Measurements from ENCODE around the gene PPARA. TPM values are rescaled to one million over a fixed set of nuclear protein-coding genes. Genes with fewer than 3 reads are reported as not detected.

Gene PPARA
- total RNA-seq, 1 experiment from 2014 or later: 14.5 TPM

DNA sequence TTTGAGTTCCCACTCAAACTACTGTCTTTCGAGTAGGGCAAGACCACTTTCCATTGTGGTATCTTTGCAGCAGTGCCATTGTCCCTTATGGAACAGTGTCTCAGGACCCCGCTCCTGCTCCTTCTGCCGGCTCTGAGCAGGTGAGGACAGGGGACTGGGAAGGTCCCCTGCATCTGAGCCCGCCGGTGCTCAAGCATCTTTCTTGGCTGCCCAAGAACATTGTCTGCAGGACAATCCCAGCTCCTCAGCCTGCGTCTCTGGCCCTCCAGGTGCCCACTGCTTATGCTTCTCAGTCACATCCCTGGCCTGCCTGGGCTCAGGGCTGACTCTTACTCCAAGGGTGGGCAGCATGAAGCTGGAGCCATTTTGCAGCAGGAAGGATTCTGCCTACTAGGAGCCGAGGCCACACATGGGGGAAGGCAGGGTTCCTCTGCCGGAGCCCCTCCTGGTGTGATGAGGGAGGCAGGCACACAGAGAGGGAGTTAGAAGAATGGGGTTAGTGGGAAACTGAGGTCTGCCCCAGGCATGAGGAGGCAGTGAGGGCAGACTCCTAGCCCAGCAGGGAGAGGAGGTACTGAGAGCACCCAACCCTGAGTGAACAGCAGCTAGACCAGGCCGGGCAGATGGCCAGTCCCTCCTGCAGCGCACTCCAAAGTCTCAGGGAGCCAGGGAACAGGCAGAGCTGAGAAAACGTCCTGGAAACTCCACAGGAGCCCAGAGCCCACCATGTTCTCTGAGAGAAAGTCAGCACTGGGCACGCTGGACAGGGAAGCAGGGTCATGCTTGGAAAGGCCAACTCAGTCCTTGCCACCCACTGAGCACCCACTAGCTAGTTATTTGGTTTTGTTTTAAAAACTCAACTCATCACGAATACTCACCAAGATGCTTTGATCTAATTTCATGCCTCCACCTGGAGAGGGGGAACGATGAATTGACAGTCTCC is 7.5 kb upstream of the PPARA start:
- no peak overlapping the region for H2AFZ ChIP-seq (ENCODE audit: low read depth, low read length, poor library complexity, severe bottlenecking)
- no peaks in the 10 kb centered on the region for H3K27me3 ChIP-seq (ENCODE audit: insufficient read depth, low read length)
- no peak overlapping the region for H3K27ac ChIP-seq (ENCODE audit: low read depth, low read length)
- intact Hi-C loops (cut with micrococcal nuclease): no loop called here
- ChIA-PET POLR2A (no interaction called here), CTCF (no interaction called here), RAD21 (ENCODE audit: low non-redundant PET in 1 of 2, low total read pairs in 2 of 2, uncharacterized antibody in 2 of 2, unreplicated experiment in 2 of 2) (no interaction called here)
- no peak for ATAC-seq
- H4K20me1 ChIP-seq (ENCODE audit: insufficient read depth): no peaks in the 10 kb centered on the region
- no peaks in the 10 kb centered on the region for H3K36me3 ChIP-seq (ENCODE audit: control insufficient read depth in 1 of 2, insufficient read depth in 2 of 2, low read length in 2 of 2)
- no peaks in the 10 kb centered on the region for H3K79me2 ChIP-seq (ENCODE audit: insufficient read depth, low read length)
- H3K9ac ChIP-seq (ENCODE audit: low read length): no peak overlapping the region
- no TSS peak for BruUV-seq (replicated peaks)
- TF ChIP-seq FOSL1 (IDR thresholded peaks at IDR 0.05; ENCODE audit: low read depth) (no peak), ELF1 (IDR thresholded peaks at IDR 0.05; ENCODE audit: borderline replicate concordance, low read depth) (no peak), POLR2A (IDR thresholded peaks at IDR 0.05; ENCODE audit: borderline replicate concordance, extremely low read depth, insufficient read depth, insufficient read length) (no peak), YY1 (IDR thresholded peaks at IDR 0.05; ENCODE audit: extremely low read depth, insufficient replicate concordance, low read depth, low read length) (no peak), ZFX (IDR thresholded peaks at IDR 0.05) (no peak), JUND (IDR thresholded peaks at IDR 0.05) (no peak), EZH2 (IDR thresholded peaks at IDR 0.05) (no peak), POLR2AphosphoS5 (IDR thresholded peaks at IDR 0.05; ENCODE audit: low read depth, low read length) (no peak), TCF7L2 (IDR thresholded peaks at IDR 0.05; ENCODE audit: borderline replicate concordance, extremely low read depth, insufficient read depth, insufficient read length) (no peak), CEBPB (IDR thresholded peaks at IDR 0.05; ENCODE audit: low read depth) (no peak), EZH2phosphoT487 (IDR thresholded peaks at IDR 0.05; ENCODE audit: borderline replicate concordance) (no peak), RAD21 (IDR thresholded peaks at IDR 0.05; ENCODE audit: low read depth) (no peak), EGR1 (IDR thresholded peaks at IDR 0.05; ENCODE audit: low read depth) (no peak), CBX3 (IDR thresholded peaks at IDR 0.05; ENCODE audit: low read depth) (no peak)
- TF ChIP-seq, protein P1, sequence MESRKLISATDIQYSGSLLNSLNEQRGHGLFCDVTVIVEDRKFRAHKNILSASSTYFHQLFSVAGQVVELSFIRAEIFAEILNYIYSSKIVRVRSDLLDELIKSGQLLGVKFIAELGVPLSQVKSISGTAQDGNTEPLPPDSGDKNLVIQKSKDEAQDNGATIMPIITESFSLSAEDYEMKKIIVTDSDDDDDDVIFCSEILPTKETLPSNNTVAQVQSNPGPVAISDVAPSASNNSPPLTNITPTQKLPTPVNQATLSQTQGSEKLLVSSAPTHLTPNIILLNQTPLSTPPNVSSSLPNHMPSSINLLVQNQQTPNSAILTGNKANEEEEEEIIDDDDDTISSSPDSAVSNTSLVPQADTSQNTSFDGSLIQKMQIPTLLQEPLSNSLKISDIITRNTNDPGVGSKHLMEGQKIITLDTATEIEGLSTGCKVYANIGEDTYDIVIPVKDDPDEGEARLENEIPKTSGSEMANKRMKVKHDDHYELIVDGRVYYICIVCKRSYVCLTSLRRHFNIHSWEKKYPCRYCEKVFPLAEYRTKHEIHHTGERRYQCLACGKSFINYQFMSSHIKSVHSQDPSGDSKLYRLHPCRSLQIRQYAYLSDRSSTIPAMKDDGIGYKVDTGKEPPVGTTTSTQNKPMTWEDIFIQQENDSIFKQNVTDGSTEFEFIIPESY (IDR thresholded peaks at IDR 0.05; ENCODE audit: extremely low read depth, insufficient replicate concordance, low read length): no peak
- TF ChIP-seq, protein P2, sequence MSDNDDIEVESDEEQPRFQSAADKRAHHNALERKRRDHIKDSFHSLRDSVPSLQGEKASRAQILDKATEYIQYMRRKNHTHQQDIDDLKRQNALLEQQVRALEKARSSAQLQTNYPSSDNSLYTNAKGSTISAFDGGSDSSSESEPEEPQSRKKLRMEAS (IDR thresholded peaks at IDR 0.05): no peak
- TF ChIP-seq, protein P3, sequence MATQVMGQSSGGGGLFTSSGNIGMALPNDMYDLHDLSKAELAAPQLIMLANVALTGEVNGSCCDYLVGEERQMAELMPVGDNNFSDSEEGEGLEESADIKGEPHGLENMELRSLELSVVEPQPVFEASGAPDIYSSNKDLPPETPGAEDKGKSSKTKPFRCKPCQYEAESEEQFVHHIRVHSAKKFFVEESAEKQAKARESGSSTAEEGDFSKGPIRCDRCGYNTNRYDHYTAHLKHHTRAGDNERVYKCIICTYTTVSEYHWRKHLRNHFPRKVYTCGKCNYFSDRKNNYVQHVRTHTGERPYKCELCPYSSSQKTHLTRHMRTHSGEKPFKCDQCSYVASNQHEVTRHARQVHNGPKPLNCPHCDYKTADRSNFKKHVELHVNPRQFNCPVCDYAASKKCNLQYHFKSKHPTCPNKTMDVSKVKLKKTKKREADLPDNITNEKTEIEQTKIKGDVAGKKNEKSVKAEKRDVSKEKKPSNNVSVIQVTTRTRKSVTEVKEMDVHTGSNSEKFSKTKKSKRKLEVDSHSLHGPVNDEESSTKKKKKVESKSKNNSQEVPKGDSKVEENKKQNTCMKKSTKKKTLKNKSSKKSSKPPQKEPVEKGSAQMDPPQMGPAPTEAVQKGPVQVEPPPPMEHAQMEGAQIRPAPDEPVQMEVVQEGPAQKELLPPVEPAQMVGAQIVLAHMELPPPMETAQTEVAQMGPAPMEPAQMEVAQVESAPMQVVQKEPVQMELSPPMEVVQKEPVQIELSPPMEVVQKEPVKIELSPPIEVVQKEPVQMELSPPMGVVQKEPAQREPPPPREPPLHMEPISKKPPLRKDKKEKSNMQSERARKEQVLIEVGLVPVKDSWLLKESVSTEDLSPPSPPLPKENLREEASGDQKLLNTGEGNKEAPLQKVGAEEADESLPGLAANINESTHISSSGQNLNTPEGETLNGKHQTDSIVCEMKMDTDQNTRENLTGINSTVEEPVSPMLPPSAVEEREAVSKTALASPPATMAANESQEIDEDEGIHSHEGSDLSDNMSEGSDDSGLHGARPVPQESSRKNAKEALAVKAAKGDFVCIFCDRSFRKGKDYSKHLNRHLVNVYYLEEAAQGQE (IDR thresholded peaks at IDR 0.05; ENCODE audit: low read depth): no peak
- no peak for DNase-seq (ENCODE audit: low read depth, low spot score)
- no peak overlapping the region for H3K4me2 ChIP-seq (ENCODE audit: low read length)
- no peaks in the 10 kb centered on the region for H3K4me1 ChIP-seq (ENCODE audit: control insufficient read depth in 1 of 2, insufficient read depth in 2 of 2, low read length in 2 of 2)
- no peak overlapping the region for H3K4me3 ChIP-seq (replicated peaks in 1 of 2; ENCODE audit: low read depth in 1 of 2, low read length in 2 of 2)
- no peaks in the 10 kb centered on the region for H3K9me3 ChIP-seq (ENCODE audit: control insufficient read depth in 1 of 2, insufficient read depth in 1 of 2, low read depth in 1 of 2, low read length in 2 of 2)
- H3K9me2 ChIP-seq (ENCODE audit: insufficient read depth): no peaks in the 10 kb centered on the region
